Stimulated activated naive CD8-positive, alpha-beta T cell treated with anti-CD3 and anti-CD28 coated beads, Interleukin-15, Interleukin-2, amounts not matched to agents 100 ng/mL and 50 ng/mL, for 24 hours (primary cell): ENCODE measurements around the gene NRM.
"Not testable (repeated sequence)": the region's sequence is repeated elsewhere in the genome, so short reads cannot be mapped to it uniquely, and the experiment has no call there.

Experiments
- H3K27ac Mint-ChIP-seq: one replicate; pipeline ENCODE4 v1.8.0; 2021; ENCODE audit warnings: mild to moderate bottlenecking, mixed read lengths
- H3K27me3 Mint-ChIP-seq: one replicate; pipeline ENCODE4 v1.8.0; 2021; ENCODE audit warnings: mixed read lengths
- H3K36me3 Mint-ChIP-seq: one replicate; pipeline ENCODE4 v1.8.0; 2021; ENCODE audit warnings: low read depth, mixed read lengths
- H3K4me1 Mint-ChIP-seq: one replicate; pipeline ENCODE4 v1.8.0; 2021; ENCODE audit warnings: low read depth, mixed read lengths
- H3K4me3 Mint-ChIP-seq: one replicate; pipeline ENCODE4 v1.8.0; 2021; ENCODE audit warnings: mild to moderate bottlenecking, mixed read lengths
- H3K9me3 Mint-ChIP-seq: one replicate; pipeline ENCODE4 v1.8.0; 2021; ENCODE audit warnings: mixed read lengths

NRM gene

DNA sequence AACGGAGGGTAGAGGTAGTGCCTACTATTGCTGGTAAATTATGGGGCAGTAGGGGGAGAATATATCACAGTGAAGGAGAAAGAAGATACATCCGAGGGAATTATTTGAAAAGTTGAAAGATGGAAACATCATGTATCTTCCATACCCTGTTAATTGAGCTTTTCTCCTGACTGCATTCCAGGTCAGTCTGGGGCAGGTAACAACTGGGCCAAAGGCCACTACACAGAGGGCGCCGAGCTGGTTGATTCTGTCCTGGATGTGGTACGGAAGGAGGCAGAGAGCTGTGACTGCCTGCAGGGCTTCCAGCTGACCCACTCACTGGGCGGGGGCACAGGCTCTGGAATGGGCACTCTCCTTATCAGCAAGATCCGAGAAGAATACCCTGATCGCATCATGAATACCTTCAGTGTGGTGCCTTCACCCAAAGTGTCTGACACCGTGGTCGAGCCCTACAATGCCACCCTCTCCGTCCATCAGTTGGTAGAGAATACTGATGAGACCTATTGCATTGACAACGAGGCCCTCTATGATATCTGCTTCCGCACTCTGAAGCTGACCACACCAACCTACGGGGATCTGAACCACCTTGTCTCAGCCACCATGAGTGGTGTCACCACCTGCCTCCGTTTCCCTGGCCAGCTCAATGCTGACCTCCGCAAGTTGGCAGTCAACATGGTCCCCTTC, 32.5 kb upstream of the NRM start:
- Mint-ChIP-seq H3K4me1 (peaks cover 55% of the 10 kb centered on the region), H3K27ac (peak overlapping the region; percentile 99), H3K36me3 (peaks cover 56% of the 10 kb centered on the region), H3K4me3 (peak overlapping the region; percentile 99)
- H3K27me3 Mint-ChIP-seq, H3K9me3 Mint-ChIP-seq: not testable (repeated sequence)

DNA sequence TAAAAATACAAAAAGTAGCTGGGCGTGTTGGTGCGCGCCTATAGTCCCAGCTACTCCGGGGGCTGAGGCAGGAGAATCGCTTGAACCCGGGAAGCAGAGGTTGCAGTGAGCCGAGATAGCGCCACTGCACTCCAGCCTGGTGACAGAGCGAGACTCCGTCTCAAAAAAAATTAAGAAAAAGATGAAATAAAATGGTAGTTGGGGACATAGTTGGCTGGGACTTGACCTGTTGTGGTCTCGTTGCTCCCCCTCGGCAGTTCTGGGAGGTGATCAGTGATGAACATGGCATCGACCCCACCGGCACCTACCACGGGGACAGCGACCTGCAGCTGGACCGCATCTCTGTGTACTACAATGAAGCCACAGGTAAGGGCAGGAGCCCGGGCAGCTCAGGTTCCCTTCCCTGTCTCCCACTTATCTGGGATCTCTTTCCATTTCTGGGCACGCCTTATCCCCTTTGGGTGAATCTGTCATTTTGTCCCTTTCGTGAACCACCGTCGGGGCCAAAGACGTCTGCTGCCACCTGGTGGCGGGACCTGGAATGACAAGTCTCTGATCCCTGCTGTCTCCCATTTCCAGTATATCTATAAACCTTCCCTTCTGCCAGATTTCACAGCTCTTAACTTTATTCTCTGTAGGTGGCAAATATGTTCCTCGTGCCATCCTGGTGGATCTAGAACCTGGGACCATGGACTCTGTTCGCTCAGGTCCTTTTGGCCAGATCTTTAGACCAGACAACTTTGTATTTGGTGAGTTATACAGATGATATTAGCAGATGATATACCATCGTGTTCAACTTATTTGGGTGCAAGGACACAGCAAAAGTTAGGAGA, 31.7 kb upstream of the NRM start:
- Mint-ChIP-seq H3K4me1 (peaks cover 61% of the 10 kb centered on the region), H3K36me3 (peaks cover 56% of the 10 kb centered on the region), H3K27me3 (no peaks in the 10 kb centered on the region), H3K4me3 (peak overlapping the region; percentile 99), H3K27ac (peak overlapping the region; percentile 99), H3K9me3 (no peaks in the 10 kb centered on the region)

DNA sequence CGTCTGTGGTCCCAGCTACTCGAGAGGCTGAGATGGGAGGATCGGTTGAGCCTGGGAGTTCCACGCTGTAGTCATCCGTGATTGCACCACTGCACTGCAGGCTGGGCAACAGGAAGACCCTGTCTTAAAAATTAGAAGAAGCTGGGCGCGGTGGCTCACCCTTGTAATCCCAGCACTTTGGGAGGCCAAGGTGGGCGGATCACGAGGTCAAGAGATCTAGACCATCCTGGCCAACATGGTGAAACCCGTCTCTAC, 31.2 kb upstream of the NRM start:
- Mint-ChIP-seq H3K27ac (peak overlapping the region; percentile 99), H3K4me3 (peak overlapping the region; percentile 99), H3K36me3 (peaks cover 58% of the 10 kb centered on the region), H3K4me1 (peaks cover 63% of the 10 kb centered on the region)
- not testable (repeated sequence) for H3K9me3 Mint-ChIP-seq, H3K27me3 Mint-ChIP-seq

DNA sequence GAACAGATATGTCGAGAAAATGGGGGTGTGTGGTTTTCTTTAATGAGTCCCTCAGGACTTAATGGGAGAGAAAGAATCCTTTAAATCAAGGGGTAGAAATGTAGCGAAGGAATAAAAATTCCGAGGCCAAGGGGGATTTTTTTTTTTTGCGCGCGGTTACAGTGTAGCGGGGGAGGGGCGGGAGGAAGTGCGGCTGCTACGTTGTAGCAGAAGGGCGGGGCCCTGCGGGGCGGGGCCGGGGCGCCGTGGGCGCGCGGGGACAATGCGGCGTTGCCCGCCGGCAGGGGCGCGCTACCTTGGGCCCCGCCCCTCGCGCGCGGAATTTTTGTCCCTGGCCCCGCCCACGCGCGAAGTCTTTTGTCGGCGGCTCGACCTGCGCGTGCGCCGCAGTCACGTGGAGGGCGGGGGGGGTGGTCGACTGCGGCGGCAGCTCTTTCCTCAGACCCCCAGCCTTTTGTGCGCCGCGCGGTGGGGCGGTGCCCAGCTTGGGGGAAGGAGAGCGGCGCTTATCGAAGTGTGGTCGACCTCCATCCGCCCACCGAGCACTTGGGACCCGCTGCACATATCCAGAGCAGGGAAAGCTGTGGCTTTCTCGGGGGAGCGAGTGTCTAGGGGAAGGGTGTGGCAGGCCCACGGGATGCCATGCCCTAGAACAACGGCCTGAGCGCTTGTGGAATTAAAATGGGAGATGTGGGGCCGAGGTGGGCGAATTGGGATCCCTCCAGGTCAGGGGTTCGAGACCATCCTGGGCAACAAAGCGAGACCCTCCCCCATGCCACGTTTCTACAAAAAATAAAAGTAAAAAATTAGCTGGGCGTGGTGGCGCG, 30.6 kb upstream of the NRM start:
- Mint-ChIP-seq H3K27ac (peak overlapping the region; percentile 99), H3K4me3 (peak overlapping the region; percentile 99), H3K36me3 (peaks cover 60% of the 10 kb centered on the region), H3K27me3 (no peaks in the 10 kb centered on the region), H3K9me3 (no peaks in the 10 kb centered on the region), H3K4me1 (peaks cover 66% of the 10 kb centered on the region)

DNA sequence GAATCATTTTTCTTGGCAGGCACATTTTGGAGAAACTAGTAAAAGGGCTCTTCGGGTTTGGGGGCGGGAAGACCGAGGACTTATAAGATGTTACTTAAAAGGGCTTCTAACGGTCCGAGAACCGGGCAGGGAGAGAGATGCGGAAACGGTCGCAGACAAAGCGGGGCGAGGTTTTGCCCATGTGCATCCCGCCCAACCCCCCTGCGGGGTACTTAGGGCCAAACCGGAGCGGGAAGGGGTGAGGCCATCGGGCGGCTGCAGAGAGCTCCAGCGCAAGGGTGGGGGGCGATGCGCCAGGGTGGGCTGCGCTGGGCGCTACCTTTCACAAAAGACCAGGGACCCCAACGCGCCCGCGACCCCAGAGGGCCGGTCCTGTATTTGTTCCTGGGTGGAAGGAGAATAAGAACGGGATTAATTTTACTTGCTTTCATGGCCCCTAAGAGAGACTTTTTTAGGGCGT, 30.0 kb upstream of the NRM start:
- Mint-ChIP-seq H3K27ac (peak overlapping the region; percentile 99), H3K36me3 (peaks cover 65% of the 10 kb centered on the region), H3K4me1 (peaks cover 71% of the 10 kb centered on the region), H3K4me3 (peak overlapping the region; percentile 99), H3K27me3 (no peaks in the 10 kb centered on the region), H3K9me3 (no peaks in the 10 kb centered on the region)

DNA sequence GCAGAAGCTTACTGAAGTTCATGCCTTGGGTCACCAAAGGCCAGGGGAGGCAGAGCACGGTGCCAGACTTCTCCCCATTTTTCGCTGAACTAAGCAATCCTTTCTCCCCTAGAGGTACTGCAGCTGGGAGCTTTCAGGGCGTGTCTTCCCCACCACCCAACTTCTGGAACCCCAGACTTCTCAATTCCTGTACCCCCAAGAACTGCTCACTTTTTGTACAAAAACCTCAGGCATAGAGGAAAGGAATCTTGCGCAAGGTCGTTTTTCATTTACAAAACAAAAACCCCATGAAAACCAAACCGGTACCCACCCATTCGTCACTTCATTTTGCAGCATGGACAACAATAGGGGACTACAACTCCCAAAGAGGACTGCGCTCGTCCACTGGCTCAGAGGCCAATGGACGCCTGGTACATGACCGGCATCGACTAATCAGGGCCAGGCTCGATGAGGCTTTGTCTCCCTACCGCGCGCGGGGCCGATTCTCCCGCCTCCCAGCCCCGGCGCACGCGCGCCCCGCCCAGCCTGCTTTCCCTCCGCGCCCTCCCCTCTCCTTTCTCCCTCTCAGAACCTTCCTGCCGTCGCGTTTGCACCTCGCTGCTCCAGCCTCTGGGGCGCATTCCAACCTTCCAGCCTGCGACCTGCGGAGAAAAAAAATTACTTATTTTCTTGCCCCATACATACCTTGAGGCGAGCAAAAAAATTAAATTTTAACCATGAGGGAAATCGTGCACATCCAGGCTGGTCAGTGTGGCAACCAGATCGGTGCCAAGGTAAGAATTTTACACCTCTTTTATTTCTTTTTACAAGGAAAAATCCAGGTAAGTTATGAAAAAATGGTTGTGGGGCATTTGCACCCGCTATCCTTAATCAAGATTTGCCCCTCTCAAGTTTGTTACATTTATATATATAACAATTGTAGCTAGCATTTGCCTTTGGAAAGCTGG, 29.3 kb upstream of the NRM start, which contains the start of gene TUBB:
Gene TUBB (plus strand): TSS at position 562 of the 947 bp plus-strand sequence. CDS start 155 bp downstream, at position 717.
- peaks cover 66% of the 10 kb centered on the region for H3K36me3 Mint-ChIP-seq
- peak within 1 kb of the TSS; percentile 99 for H3K4me3 Mint-ChIP-seq
- H3K9me3 Mint-ChIP-seq = no peaks in the 10 kb centered on the region
- H3K27me3 Mint-ChIP-seq = no peaks in the 10 kb centered on the region
- H3K4me1 Mint-ChIP-seq = peaks cover 72% of the 10 kb centered on the region
- peak within 1 kb of the TSS; percentile 99 for H3K27ac Mint-ChIP-seq

DNA sequence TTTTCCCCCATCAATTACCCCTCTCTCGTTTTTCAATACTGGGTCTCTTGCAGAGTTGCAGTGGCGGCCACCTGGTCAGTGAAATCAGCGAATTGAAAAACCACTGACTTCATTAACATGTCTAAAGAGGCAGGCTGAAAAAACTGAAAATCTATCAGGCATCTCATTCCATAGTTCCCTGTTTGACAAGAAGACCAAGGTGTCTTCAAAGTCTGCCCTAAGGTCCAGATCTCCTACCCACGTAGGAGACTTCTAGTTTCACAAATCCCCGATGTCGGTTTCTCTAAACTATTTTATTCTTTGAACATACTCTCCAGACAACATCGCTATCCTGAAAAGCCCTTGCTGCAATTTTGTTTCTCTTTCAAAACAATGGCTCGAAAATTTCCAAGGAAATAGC, 28.6 kb upstream of the NRM start:
- H3K27ac Mint-ChIP-seq = peak overlapping the region; percentile 99
- peak overlapping the region; percentile 99 for H3K4me3 Mint-ChIP-seq
- H3K36me3 Mint-ChIP-seq = peaks cover 66% of the 10 kb centered on the region
- no peaks in the 10 kb centered on the region for H3K9me3 Mint-ChIP-seq
- peaks cover 69% of the 10 kb centered on the region for H3K4me1 Mint-ChIP-seq
- H3K27me3 Mint-ChIP-seq = no peaks in the 10 kb centered on the region

DNA sequence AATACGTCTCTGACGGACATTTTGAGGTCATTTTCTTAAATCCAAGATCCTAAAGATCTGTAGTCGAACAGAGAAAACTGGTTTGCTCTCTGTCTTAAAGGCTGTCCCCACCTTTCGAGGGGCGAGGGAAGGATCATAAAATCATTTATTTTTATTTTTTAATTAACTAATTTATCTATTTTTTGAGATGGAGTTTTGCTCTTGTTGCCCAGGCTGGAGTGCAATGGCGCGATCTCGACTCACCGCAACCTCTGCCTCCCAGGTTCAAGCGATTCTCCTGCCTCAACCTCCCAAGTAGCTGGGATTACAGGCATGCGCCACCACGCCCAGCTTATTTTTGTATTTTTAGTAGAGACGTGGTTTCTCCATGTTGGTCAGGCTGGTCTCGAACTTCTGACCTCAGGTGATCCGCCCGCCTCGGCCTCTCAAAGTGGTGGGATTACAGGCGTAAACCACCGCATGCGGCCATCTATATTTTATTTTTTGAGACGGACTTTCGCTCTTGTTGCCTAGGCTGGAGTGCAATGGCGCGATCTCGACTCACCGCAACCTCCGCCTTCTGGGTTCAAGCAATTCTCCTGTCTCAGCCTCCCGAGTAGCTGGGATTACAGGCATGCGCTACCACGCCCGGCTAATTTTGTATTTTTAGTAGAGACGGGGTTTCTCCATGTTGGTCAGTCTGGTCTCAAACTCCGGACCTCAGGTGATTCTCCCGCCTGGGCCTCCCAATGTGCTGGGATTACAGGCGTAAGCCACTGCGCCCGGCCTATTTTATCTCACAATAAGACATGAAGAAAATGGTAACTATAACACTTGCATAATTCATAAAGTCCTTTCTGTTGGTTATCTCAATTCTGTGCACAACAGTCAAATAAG, 27.3 kb upstream of the NRM start:
- H3K9me3 Mint-ChIP-seq, H3K27me3 Mint-ChIP-seq: not testable (repeated sequence)
- peak overlapping the region; percentile 99 for H3K4me3 Mint-ChIP-seq
- H3K4me1 Mint-ChIP-seq = peaks cover 57% of the 10 kb centered on the region
- peak overlapping the region; percentile 99 for H3K27ac Mint-ChIP-seq
- peaks cover 63% of the 10 kb centered on the region for H3K36me3 Mint-ChIP-seq

DNA sequence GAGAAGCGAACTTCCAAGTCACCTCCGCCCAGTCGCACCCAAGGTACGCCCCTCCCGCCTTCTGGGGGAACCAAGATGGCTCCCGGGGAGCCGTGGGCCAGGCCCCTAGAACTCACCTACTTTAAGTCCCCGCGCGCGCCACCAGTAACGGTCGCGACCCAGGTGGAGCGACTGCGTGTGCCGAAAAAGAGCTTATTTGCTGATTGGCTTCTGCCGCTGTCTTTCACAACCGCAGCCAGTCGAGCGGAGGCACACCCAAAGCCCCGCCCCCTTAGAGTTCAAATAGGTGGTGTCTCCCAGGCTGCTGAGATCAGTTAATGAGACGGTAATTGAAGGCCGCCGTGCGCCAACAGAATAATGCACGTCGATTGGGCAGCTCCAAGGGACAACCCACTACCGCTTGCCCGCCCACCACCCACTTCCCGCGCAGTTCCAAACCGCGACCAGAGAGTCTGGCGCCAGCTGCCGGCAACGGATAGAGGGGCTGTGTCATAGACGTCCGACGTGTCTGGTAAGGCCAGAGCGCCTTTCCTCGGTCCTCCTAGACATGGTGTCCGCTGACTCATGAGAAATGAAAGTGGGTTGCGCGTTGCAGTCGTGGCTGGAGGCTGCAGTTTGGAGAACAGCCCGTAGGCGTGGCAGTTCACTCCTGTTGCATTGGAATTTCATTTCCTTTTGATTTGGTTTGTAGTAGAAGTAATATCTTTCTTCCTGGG, 26.5 kb upstream of the NRM start, which contains the start of gene MDC1:
Gene MDC1 (minus strand): TSS at position 153 of the 716 bp plus-strand sequence. CDS start 2,106 bp downstream, outside the sequence.
- Mint-ChIP-seq H3K27ac (peak within 1 kb of the TSS; percentile 99), H3K27me3 (no peaks in the 10 kb centered on the region), H3K9me3 (no peaks in the 10 kb centered on the region), H3K4me3 (peak within 1 kb of the TSS; percentile 94), H3K4me1 (peaks cover 55% of the 10 kb centered on the region), H3K36me3 (peaks cover 63% of the 10 kb centered on the region)

DNA sequence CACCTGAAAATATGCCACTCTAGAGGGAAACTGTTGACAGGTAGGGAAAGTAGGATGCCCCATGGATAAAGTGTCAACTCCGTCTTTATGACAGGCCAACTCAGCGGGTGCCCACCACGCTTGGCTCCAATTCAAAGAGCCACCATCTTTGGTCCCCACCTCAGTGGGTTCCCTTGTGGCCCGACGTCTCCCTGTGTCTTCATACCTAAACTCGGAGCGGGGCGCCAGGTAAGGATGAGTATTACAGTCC, 26.0 kb upstream of the NRM start:
- Mint-ChIP-seq H3K9me3 (no peaks in the 10 kb centered on the region), H3K4me3 (peak overlapping the region; percentile 94), H3K27me3 (no peaks in the 10 kb centered on the region), H3K36me3 (peaks cover 63% of the 10 kb centered on the region), H3K4me1 (peaks cover 59% of the 10 kb centered on the region), H3K27ac (peak overlapping the region; percentile 99)

DNA sequence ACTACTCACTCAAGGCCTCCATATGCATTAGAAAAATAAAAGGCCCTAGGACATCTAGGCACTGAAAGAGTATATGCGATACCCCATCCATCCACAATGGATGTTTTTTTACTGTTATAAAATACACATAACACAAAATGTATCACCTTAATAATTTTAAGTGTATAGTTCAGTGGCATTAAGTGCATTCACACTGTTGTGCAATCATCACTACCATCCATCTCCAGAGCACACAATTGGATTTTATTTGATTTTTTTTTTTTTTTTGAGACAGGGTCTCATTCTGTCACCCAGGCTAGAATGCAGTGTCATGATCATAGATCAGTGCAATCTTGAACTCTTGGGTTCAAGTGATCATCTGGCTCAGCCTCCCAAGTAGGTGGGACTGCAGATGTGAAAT, 23.5 kb upstream of the NRM start:
- peaks cover 53% of the 10 kb centered on the region for H3K4me1 Mint-ChIP-seq
- H3K36me3 Mint-ChIP-seq = peaks cover 68% of the 10 kb centered on the region
- no peaks in the 10 kb centered on the region for H3K27me3 Mint-ChIP-seq
- no peak overlapping the region for H3K4me3 Mint-ChIP-seq
- H3K27ac Mint-ChIP-seq = no peak overlapping the region
- H3K9me3 Mint-ChIP-seq = no peaks in the 10 kb centered on the region

DNA sequence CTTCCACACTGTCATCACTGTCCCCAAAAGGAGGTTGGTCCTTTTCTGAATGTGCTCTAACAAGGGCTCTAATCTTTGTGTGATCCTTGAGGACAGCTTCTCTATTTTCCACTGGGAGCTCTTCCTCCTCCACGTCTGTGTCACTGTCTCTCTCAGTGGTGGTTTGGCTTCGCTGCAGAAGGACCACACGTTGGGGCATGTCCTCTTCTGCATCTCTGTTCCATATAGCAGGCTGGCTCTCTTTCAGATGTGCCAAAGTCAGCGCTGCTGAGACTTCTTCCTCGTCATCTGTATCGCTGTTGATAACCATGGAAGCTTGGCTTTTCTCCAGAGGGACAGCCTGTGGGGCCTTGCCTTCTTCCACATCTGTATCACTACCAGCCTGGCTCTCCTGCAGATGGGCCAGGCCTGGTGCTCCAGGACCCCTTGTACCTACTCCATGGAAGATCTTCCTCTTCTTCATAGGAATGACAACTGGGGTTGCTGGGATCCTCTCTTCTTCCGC, 21.7 kb upstream of the NRM start:
- Mint-ChIP-seq H3K27ac (peak overlapping the region; percentile 5), H3K9me3 (no peaks in the 10 kb centered on the region), H3K27me3 (no peaks in the 10 kb centered on the region), H3K4me3 (no peak overlapping the region), H3K36me3 (peaks cover 77% of the 10 kb centered on the region), H3K4me1 (peaks cover 38% of the 10 kb centered on the region)
